GM23248 (cell line): ENCODE data around the gene PAPOLB. TPM values are rescaled to one million over a fixed set of nuclear protein-coding genes. Genes with fewer than 3 reads are reported as not detected.

Source experiments
- DNase-seq: peaks from one replicate; pipeline ENCODE4 v3.0.0-alpha.2; 2015
- H2AFZ ChIP-seq: fragments of 200-600 bp; sonication (generic); 2 replicates; pipeline ENCODE4 v1.6.1; 2016; ENCODE audit warnings: antibody characterized with exemption
- H3F3A ChIP-seq: fragments of 200-600 bp; sonication (generic); 2 replicates; pipeline ENCODE4 v1.6.1; 2016; ENCODE audit warnings: mild to moderate bottlenecking, antibody characterized with exemption, mixed run types; ENCODE audit not compliant: insufficient read depth
- H3K27ac ChIP-seq: fragments of 200-600 bp; sonication (generic); 2 replicates; pipeline ENCODE4 v1.5.1; 2016; ENCODE audit warnings: mild to moderate bottlenecking
- H3K27me3 ChIP-seq: fragments of 200-600 bp; sonication (generic); replicated peaks from 2 replicates; pipeline ENCODE4 v1.6.1; 2016; ENCODE audit warnings: mild to moderate bottlenecking; ENCODE audit not compliant: insufficient read depth
- H3K36me3 ChIP-seq: fragments of 200-600 bp; sonication (generic); 2 replicates; pipeline ENCODE4 v1.6.1; 2016; ENCODE audit warnings: low read depth, mild to moderate bottlenecking
- H3K4me1 ChIP-seq: fragments of 200-600 bp; sonication (generic); 2 replicates; pipeline ENCODE4 v1.6.1; 2016; ENCODE audit warnings: mild to moderate bottlenecking; ENCODE audit not compliant: insufficient read depth
- H3K4me2 ChIP-seq: fragments of 200-600 bp; sonication (generic); one replicate; pipeline ENCODE4 v1.6.1; 2016; ENCODE audit warnings: mild to moderate bottlenecking; ENCODE audit not compliant: unreplicated experiment
- H3K4me3 ChIP-seq: fragments of 200-600 bp; sonication (generic); 2 replicates; pipeline ENCODE4 v1.5.1; 2016; ENCODE audit warnings: mild to moderate bottlenecking
- H3K79me2 ChIP-seq: fragments of 200-600 bp; sonication (generic); 2 replicates; pipeline ENCODE4 v1.6.1; 2016; ENCODE audit warnings: mild to moderate bottlenecking; ENCODE audit not compliant: insufficient read depth
- H3K9ac ChIP-seq: fragments of 200-600 bp; sonication (generic); 2 replicates; pipeline ENCODE4 v1.6.1; 2016; ENCODE audit warnings: mild to moderate bottlenecking
- H3K9me2 ChIP-seq: fragments of 200-600 bp; sonication (generic); 2 replicates; pipeline ENCODE4 v1.6.1; 2016; ENCODE audit warnings: mixed run types, mild to moderate bottlenecking, moderate library complexity; ENCODE audit not compliant: insufficient read depth
- H3K9me3 ChIP-seq: fragments of 200-600 bp; sonication (generic); one replicate; pipeline ENCODE4 v1.6.1; 2017; ENCODE audit warnings: low read depth
- H4K20me1 ChIP-seq: fragments of 200-600 bp; sonication (generic); 2 replicates; pipeline ENCODE4 v1.6.0; 2016; ENCODE audit not compliant: insufficient read depth
- EZH2 ChIP-seq: fragments of 200-600 bp; sonication (generic); IDR thresholded peaks from 2 replicates; pipeline ENCODE4 v1.6.1; 2018; ENCODE audit warnings: antibody characterized with exemption, mild to moderate bottlenecking; ENCODE audit not compliant: insufficient read depth, poor library complexity, severe bottlenecking
- EZH2phosphoT487 ChIP-seq: fragments of 200-600 bp; sonication (generic); IDR thresholded peaks from 2 replicates; pipeline ENCODE4 v1.6.1; 2018; ENCODE audit warnings: antibody characterized with exemption, moderate library complexity, mild to moderate bottlenecking, low read depth; ENCODE audit not compliant: insufficient read depth
- WGBS, 2 experiments: methylation state at CpG; one replicate each; pipeline ENCODE4 v1.1.6; 2015 to 2017; ENCODE audit warnings: low lambda C conversion rate in 2 of 2, low coverage in 1 of 2; ENCODE audit errors: missing lambda C conversion rate in 2 of 2; 5-methylcytosine and 5-hydroxymethylcytosine counted together
- in situ Hi-C: fragments of 300-500 bp; cut with MboI; formaldehyde crosslinking; loops from 2 replicates; pipeline ENCODE4 v1.15.0; 2020
- polyA plus RNA-seq: library from polyadenylated mRNA; unstranded; fragments of >200 nt; fragmentation: Nextera tagmentation; extraction: Ambion mirVana; gene quantifications from 2 replicates; pipeline ENCODE4 v1.2.1, GENCODE V29; 2016
- total RNA-seq: library from RNA; depleted of rRNA; stranded (reverse); fragments of >200 nt; shearing (Covaris generic); gene quantifications from 2 replicates; pipeline ENCODE4 v1.2.3, GENCODE V29; 2014; rRNA removed

The PAPOLB gene
- total RNA-seq (0.11 TPM in 1 of 2 replicates, not detected in the other), polyA plus RNA-seq (0.04 TPM in 1 of 2 replicates, not detected in the other)

DNA sequence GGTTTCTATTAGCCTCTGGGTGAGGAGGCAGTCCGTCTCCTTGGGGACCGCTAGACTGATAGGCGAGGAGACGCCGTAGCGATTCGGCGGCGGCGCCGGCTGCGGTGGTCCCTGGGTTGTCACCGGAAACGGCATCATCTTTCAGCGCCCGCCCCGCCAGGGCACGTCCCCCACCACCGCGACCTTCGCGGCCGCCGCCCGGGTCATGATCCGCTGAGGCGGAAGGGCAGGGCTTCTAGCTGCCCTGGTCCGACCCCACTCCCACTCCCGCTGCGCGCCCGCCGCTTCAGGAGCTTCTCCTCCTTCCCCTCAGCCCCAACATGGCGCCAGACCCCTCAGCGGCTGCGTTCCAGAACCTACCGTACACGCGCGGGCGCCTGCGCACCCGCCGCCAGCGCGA lies at the start of gene PAPOLB:
Gene PAPOLB, minus strand, starts transcription at position 358 of the 400 bp plus-strand sequence. Its CDS starts 220 bp downstream, at position 138.
- DNase-seq, result peak; percentile 17
- no peaks in the 10 kb centered on the region for H3K79me2 ChIP-seq
- 31 to 33% methylated on average over 36 to 46 of the region's 46 CpGs for WGBS, 2 experiments
- no peaks in the 10 kb centered on the region for H3K4me1 ChIP-seq
- in situ Hi-C loops, result no loop called here
- no peaks in the 10 kb centered on the region for H3K9me3 ChIP-seq
- TF ChIP-seq EZH2 (no peak), EZH2phosphoT487 (no peak)
- no peak within 1 kb of the TSS for H3K9ac ChIP-seq
- H3K4me2 ChIP-seq, result no peak within 1 kb of the TSS
- H3K4me3 ChIP-seq, result peak within 1 kb of the TSS; percentile 55
- H3K36me3 ChIP-seq, result no peaks in the 10 kb centered on the region
- peak within 1 kb of the TSS; percentile 60 for H2AFZ ChIP-seq
- H4K20me1 ChIP-seq, result no peaks in the 10 kb centered on the region
- no peaks in the 10 kb centered on the region for H3F3A ChIP-seq
- no peaks in the 10 kb centered on the region for H3K27me3 ChIP-seq
- H3K27ac ChIP-seq, result no peak within 1 kb of the TSS
- H3K9me2 ChIP-seq, result no peaks in the 10 kb centered on the region

DNA sequence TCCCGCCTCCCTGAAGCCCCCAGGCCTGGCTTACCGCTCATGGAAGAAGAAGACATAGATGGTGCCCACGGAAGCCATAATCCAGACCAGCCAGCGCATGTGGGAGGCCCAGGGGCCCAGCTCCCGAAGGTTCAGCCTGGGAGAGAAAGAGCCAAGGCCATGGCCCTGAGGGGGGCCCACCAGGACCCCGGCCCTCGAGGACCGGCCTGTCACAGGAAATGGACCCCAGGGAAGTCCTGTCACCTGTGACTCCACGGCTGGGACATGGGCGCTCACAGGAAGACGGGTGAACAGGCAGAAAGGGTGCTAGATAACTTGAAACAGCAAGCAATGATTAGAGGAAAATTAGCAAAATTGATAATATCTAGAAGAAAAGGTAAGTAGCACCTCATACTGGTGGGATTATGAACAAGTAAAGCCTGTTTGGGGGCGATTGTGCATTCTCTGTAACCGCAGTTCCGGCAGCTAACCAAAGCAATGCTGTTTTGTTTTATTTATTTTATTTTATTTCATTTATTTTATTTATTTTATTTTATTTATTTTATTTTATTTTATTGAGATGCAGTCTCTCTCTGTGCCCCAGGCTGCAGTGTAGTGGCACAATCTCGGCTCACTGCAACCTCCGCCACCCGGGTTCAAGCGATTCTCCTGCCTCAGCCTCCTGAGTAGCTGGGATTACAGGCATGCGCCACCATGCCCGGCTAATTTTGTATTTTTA lies 49.4 kb upstream of the PAPOLB start:
- no peaks in the 10 kb centered on the region for H3K27me3 ChIP-seq
- 69 to 70% methylated on average over 20 of the region's 20 CpGs for WGBS, 2 experiments

DNA sequence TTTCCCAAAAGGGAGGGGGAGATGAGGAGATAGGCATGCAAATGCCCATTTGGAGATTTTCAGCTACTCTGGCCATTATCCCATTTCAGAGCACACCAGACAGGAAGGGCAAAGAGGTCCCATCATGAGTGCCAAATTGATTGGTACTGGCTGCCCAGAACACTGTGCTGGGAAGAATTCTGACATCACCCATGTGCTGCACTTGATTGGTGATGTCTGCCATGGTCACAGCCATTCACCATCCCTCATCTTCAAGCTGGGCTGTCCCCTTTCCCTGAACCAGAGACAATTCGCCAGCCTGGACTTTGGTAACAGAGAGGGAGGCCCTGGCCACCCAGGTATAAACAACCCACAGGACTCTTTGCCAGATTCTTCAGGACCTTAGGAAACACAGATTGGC lies 44.9 kb upstream of the PAPOLB start:
- in situ Hi-C loops, result no loop called here
- Histone ChIP-seq H3F3A (no peaks in the 10 kb centered on the region), H3K4me2 (no peak overlapping the region), H3K4me1 (no peaks in the 10 kb centered on the region), H3K9ac (no peak overlapping the region), H3K9me3 (no peaks in the 10 kb centered on the region), H2AFZ (no peak overlapping the region), H3K4me3 (no peak overlapping the region), H4K20me1 (no peaks in the 10 kb centered on the region), H3K27ac (no peak overlapping the region), H3K79me2 (no peaks in the 10 kb centered on the region), H3K9me2 (no peaks in the 10 kb centered on the region), H3K36me3 (no peaks in the 10 kb centered on the region), H3K27me3 (no peaks in the 10 kb centered on the region; the same call in 1 of the 2 replicates)
- WGBS, 2 experiments, result 37 to 43% methylated on average over 1 of the region's 1 CpG
- DNase-seq, result no peak
- no peak for TF ChIP-seq EZH2phosphoT487

More for the DNA sequence above, 49.4 kb upstream of the PAPOLB start:
- H4K20me1 ChIP-seq, result no peaks in the 10 kb centered on the region
- no peak for DNase-seq
- no peak overlapping the region for H3K27ac ChIP-seq
- H3K4me2 ChIP-seq, result no peak overlapping the region
- H3K9ac ChIP-seq, result no peak overlapping the region
- H2AFZ ChIP-seq, result no peak overlapping the region
- no peaks in the 10 kb centered on the region for H3K9me2 ChIP-seq
- H3K9me3 ChIP-seq, result no peaks in the 10 kb centered on the region
- no peaks in the 10 kb centered on the region for H3K79me2 ChIP-seq
- H3K4me3 ChIP-seq, result no peak overlapping the region
- in situ Hi-C loops, result no loop called here
- TF ChIP-seq EZH2, result no peak
- H3K36me3 ChIP-seq, result no peaks in the 10 kb centered on the region
- H3K4me1 ChIP-seq, result no peaks in the 10 kb centered on the region
- no peaks in the 10 kb centered on the region for H3F3A ChIP-seq

DNA sequence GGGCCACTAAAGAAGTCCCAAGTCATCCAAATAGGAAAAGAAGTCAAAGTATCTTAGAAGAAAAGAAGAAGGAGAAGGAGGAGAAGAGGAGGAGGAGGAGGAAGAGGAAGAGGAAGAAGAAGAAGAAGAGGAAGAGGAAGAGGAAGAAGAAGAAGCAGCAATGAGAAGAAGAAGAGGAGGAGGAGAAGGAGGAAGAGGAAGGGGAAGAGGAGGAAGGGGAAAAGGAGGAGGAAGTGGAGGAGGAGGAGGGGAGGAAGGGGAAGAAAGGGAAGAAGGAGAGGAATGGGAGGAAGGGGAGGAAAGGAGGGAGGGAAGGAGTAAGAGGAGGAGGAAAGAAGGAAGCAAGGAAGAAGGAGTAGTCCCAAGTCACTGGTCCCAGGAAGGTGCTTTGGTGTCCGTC lies 43.3 kb upstream of the PAPOLB start:
- Histone ChIP-seq H3K27me3 (no peaks in the 10 kb centered on the region; the same call in 1 of the 2 replicates), H3K4me2 (no peak overlapping the region), H3K4me3 (no peak overlapping the region), H3K4me1 (no peaks in the 10 kb centered on the region), H3F3A (no peaks in the 10 kb centered on the region), H4K20me1 (no peaks in the 10 kb centered on the region), H3K79me2 (no peaks in the 10 kb centered on the region), H3K27ac (no peak overlapping the region), H3K9me3 (no peaks in the 10 kb centered on the region), H3K9ac (no peak overlapping the region), H3K36me3 (no peaks in the 10 kb centered on the region), H2AFZ (no peak overlapping the region), H3K9me2 (no peaks in the 10 kb centered on the region)
- no peak for DNase-seq
- WGBS, 2 experiments, result 67 to 79% methylated on average over 1 of the region's 1 CpG
- in situ Hi-C loops, result no loop called here
- TF ChIP-seq EZH2 (no peak), EZH2phosphoT487 (no peak)

DNA sequence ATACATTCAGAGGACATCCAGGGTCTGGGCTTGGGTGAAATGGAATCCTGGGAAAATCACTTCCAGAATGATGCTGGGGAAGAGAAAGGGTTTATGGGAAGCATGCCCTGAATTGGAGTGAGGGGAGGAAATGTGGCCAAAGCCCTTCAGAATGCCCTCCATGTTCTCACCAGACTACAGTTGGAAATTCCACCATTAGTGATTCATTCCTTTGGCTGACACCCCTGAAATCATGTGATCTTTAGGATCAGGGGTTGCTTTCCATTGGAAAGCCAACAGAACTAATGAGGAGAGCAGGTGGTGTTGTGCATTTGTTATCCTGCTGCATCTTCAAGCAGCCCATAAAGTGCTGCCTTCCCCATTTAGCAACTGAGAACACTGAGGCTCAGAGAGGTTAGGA lies 42.5 kb upstream of the PAPOLB start:
- H3K79me2 ChIP-seq, result no peaks in the 10 kb centered on the region
- H2AFZ ChIP-seq, result no peak overlapping the region
- H3K27me3 ChIP-seq, result no peaks in the 10 kb centered on the region; the same call in 1 of the 2 replicates

More for the DNA sequence above, 42.5 kb upstream of the PAPOLB start:
- Histone ChIP-seq H3K4me2 (no peak overlapping the region), H3K36me3 (no peaks in the 10 kb centered on the region), H4K20me1 (no peaks in the 10 kb centered on the region), H3K9me3 (no peaks in the 10 kb centered on the region), H3K4me3 (no peak overlapping the region), H3K9me2 (no peaks in the 10 kb centered on the region), H3K4me1 (no peaks in the 10 kb centered on the region), H3K27ac (no peak overlapping the region), H3F3A (no peaks in the 10 kb centered on the region), H3K9ac (no peak overlapping the region)
- DNase-seq, result no peak
- TF ChIP-seq EZH2, result no peak
- TF ChIP-seq EZH2phosphoT487, result no peak
- in situ Hi-C loops, result no loop called here
